Thyroid gland (tissue), 4 donors: ENCODE data around the gene CAPN5.

Experiments used
- POLR2A ChIP-seq, 2 donors: fragments of 450-650 bp; IDR thresholded peaks; one replicate each; pipeline ENCODE4 v1.6.1; 2017; ENCODE audit warnings: antibody characterized with exemption in 2 of 2, mild to moderate bottlenecking in 2 of 2, moderate library complexity in 1 of 2
- TF ChIP-seq, protein P1 (sequence below), 6 experiments: fragments of 200-600 bp in 3 of 6; fragments of 450-650 bp in 3 of 6; sonication (generic) in 3 of 6; IDR thresholded peaks; one replicate each; pipeline ENCODE4 v1.5.1; 2016 to 2019; ENCODE audit warnings: antibody characterized with exemption in 6 of 6, mild to moderate bottlenecking in 2 of 6, inconsistent platforms in 1 of 6, moderate library complexity in 1 of 6

DNA sequence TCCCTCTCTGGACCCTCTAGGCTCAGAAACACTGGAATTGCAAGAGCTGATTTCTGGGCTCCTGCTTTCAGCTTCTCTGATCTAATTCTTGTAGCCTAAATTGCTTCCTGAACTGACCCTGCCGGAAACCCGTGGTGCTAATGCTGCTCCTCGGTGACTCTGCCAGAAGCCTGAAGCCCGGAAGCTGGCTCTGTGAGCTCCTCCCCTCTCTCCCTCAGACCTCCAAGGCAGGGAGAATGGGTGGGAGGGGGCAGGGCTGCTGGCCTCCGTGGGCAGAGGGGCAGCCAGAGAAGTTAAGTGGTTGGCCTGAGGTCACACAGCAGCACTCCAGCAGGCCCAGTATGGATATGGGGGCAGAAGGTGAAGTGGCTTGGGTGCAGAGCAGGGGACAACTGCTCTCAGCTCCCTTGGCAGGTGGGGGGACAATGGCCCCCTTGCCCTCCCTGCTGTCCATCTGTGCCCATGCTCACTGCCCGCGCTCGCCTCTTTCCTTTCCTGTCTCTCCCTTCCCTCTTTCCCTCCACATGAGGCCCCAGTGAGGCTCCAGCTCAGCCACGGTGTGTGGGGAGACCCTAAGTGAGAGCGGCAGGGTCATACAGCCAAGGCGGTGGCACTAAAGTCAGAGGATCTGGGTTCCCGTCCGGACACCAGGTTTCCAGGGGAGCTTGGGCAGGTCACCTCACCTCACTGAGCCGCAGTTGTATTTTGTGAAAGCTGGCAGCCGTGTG is 16.2 kb downstream of the CAPN5 start:
- TF ChIP-seq POLR2A (IDR thresholded peaks at IDR 0.05), result no peak
- TF ChIP-seq, protein P1, sequence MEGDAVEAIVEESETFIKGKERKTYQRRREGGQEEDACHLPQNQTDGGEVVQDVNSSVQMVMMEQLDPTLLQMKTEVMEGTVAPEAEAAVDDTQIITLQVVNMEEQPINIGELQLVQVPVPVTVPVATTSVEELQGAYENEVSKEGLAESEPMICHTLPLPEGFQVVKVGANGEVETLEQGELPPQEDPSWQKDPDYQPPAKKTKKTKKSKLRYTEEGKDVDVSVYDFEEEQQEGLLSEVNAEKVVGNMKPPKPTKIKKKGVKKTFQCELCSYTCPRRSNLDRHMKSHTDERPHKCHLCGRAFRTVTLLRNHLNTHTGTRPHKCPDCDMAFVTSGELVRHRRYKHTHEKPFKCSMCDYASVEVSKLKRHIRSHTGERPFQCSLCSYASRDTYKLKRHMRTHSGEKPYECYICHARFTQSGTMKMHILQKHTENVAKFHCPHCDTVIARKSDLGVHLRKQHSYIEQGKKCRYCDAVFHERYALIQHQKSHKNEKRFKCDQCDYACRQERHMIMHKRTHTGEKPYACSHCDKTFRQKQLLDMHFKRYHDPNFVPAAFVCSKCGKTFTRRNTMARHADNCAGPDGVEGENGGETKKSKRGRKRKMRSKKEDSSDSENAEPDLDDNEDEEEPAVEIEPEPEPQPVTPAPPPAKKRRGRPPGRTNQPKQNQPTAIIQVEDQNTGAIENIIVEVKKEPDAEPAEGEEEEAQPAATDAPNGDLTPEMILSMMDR (IDR thresholded peaks at IDR 0.05), result no peak
